Fibroblast of lung (primary cell): Measurements from ENCODE around the gene SEMA4D. TPM values are rescaled to one million over a fixed set of nuclear protein-coding genes. Genes with fewer than 3 reads are reported as not detected.

Experiments used
- DNase-seq, 2 donors: peaks; one replicate each; pipeline versions ENCODE4 v3.0.0 to v3.0.0-alpha.2; 2010; ENCODE audit warnings: low read depth in 2 of 2
- H2AFZ ChIP-seq: 2 replicates; pipeline ENCODE4 v1.5.1; 2012; ENCODE audit warnings: low read length, control low read depth, inconsistent platforms
- H3K27ac ChIP-seq: 2 replicates; pipeline ENCODE4 v1.5.1; 2011; ENCODE audit warnings: low read length, control low read depth; ENCODE audit not compliant: insufficient read depth
- H3K27me3 ChIP-seq: 2 replicates; pipeline ENCODE4 v1.5.1; 2011; ENCODE audit warnings: mild to moderate bottlenecking, low read length; ENCODE audit not compliant: control insufficient read depth, insufficient read depth
- H3K36me3 ChIP-seq: 2 replicates; pipeline ENCODE4 v1.5.1; 2011; ENCODE audit warnings: low read length; ENCODE audit not compliant: control insufficient read depth, insufficient read depth
- H3K4me1 ChIP-seq: 2 replicates; pipeline ENCODE4 v1.5.1; 2011; ENCODE audit warnings: low read length; ENCODE audit not compliant: control insufficient read depth, insufficient read depth; ENCODE audit errors: extremely low read depth
- H3K4me2 ChIP-seq: 2 replicates; pipeline ENCODE4 v1.5.1; 2011; ENCODE audit warnings: low read length, control low read depth; ENCODE audit not compliant: insufficient read depth; ENCODE audit errors: extremely low read depth
- H3K4me3 ChIP-seq, 4 experiments: fragments of 200-600 bp in 1 of 4; sonication (generic) in 1 of 4; replicated peaks in 1 of 4; 2 replicates each; pipeline ENCODE4 v1.5.1; 2011 to 2016; ENCODE audit warnings: low read length in 4 of 4, low read depth in 3 of 4, mild to moderate bottlenecking in 3 of 4, control low read depth in 2 of 4, inconsistent platforms in 1 of 4, mixed read lengths in 1 of 4; ENCODE audit not compliant: insufficient read depth in 1 of 4; ENCODE audit errors: control extremely low read depth in 1 of 4
- H3K79me2 ChIP-seq: 2 replicates; pipeline ENCODE4 v1.5.1; 2012; ENCODE audit warnings: mild to moderate bottlenecking, low read length, inconsistent platforms; ENCODE audit not compliant: control insufficient read depth, insufficient read depth
- H3K9ac ChIP-seq: 2 replicates; pipeline ENCODE4 v1.5.1; 2011; ENCODE audit warnings: mild to moderate bottlenecking, low read length, control low read depth; ENCODE audit not compliant: insufficient read depth
- H3K9me3 ChIP-seq: 2 replicates; pipeline ENCODE4 v1.5.1; 2012; ENCODE audit warnings: low read depth, low read length; ENCODE audit not compliant: control insufficient read depth, insufficient read depth
- H4K20me1 ChIP-seq: 2 replicates; pipeline ENCODE4 v1.5.1; 2011; ENCODE audit warnings: low read length; ENCODE audit not compliant: control insufficient read depth, insufficient read depth; ENCODE audit errors: extremely low read depth
- CTCF ChIP-seq, 2 donors: IDR thresholded peaks in 1 of 2; conservative IDR thresholded peaks in 1 of 2; 1 replicate in 1 of 2; 2 replicates in 1 of 2; pipeline ENCODE4 v1.5.1; 2011 to 2012; ENCODE audit warnings: low read length in 2 of 2, control low read depth in 1 of 2, inconsistent platforms in 1 of 2, low read depth in 1 of 2, mild to moderate bottlenecking in 1 of 2
- EZH2 ChIP-seq: IDR thresholded peaks from 2 replicates; pipeline ENCODE4 v1.5.1; 2012; ENCODE audit warnings: low read length, control low read depth, mild to moderate bottlenecking; ENCODE audit errors: missing control alignments
- polyA plus RNA-seq, 2 donors: library from polyadenylated mRNA; depleted of rRNA in 1 of 2; stranded (reverse) in 1 of 2; unstranded in 1 of 2; fragments of >200 nt; gene quantifications; 2 replicates each; pipeline ENCODE4 v1.2.1, GENCODE V29; 2011 to 2012; ENCODE audit warnings: missing spikeins in 1 of 2
- total RNA-seq: library from RNA; depleted of rRNA; stranded (reverse); fragments of >200 nt; gene quantifications from 2 replicates; pipeline ENCODE4 v1.2.1, GENCODE V29; 2014

SEMA4D gene
- total and polyA plus RNA-seq, 2 donors (not counting 1 experiment from before 2014, with no cell fraction given) = 0.67 to 2.6 TPM

- Histone ChIP-seq H3K4me1 (no peaks in the 10 kb centered on the region), H3K36me3 (peaks cover 11% of the 10 kb centered on the region), H4K20me1 (no peaks in the 10 kb centered on the region), H3K9ac (no peak overlapping the region), H3K27me3 (no peaks in the 10 kb centered on the region), H3K79me2 (peaks cover under 1% of the 10 kb centered on the region), H3K9me3 (no peaks in the 10 kb centered on the region), H3K4me3 (no peak overlapping the region), H3K4me2 (no peak overlapping the region), H3K27ac (no peak overlapping the region), H2AFZ (no peak overlapping the region)
- DNase-seq = no peak
- TF ChIP-seq CTCF (conservative IDR thresholded peaks at IDR 0.05 in 1 of 2, IDR thresholded peaks at IDR 0.05 in 1 of 2; ENCODE audit: low read depth in 1 of 2, low read length in 2 of 2) (no peak), EZH2 (no peak)
These were observed 168.0 kb downstream of the SEMA4D start for GRCh38 chr9:89329917-89330316.

- peak in 1 of 2 donors; percentile 35 for DNase-seq
- Histone ChIP-seq H3K9me3 (no peaks in the 10 kb centered on the region), H3K27ac (no peak overlapping the region)
These were observed 169.8 kb downstream of the SEMA4D start for GRCh38 chr9:89328064-89328463.

GRCh38 chr9:89325733-89326132 lies 172.2 kb downstream of the SEMA4D start:
- Histone ChIP-seq H3K36me3 (peaks cover 4% of the 10 kb centered on the region), H3K9me3 (no peaks in the 10 kb centered on the region), H3K4me1 (no peaks in the 10 kb centered on the region), H3K9ac (no peak overlapping the region), H2AFZ (no peak overlapping the region), H3K4me3 (no peak overlapping the region), H3K4me2 (no peak overlapping the region), H3K79me2 (peaks cover 20% of the 10 kb centered on the region), H3K27ac (no peak overlapping the region), H3K27me3 (no peaks in the 10 kb centered on the region), H4K20me1 (peaks cover 2% of the 10 kb centered on the region)
- no peak for DNase-seq
- TF ChIP-seq EZH2 (no peak), CTCF (conservative IDR thresholded peaks at IDR 0.05 in 1 of 2, IDR thresholded peaks at IDR 0.05 in 1 of 2; ENCODE audit: low read depth in 1 of 2, low read length in 2 of 2) (no peak)

More at GRCh38 chr9:89328064-89328463, 169.8 kb downstream of the SEMA4D start:
- H2AFZ ChIP-seq = no peak overlapping the region
- no peaks in the 10 kb centered on the region for H4K20me1 ChIP-seq
- H3K9ac ChIP-seq = no peak overlapping the region
- no peaks in the 10 kb centered on the region for H3K4me1 ChIP-seq
- H3K27me3 ChIP-seq = no peaks in the 10 kb centered on the region
- peaks cover 11% of the 10 kb centered on the region for H3K79me2 ChIP-seq
- H3K4me3 ChIP-seq = no peak overlapping the region
- H3K36me3 ChIP-seq = peaks cover 5% of the 10 kb centered on the region
- no peak overlapping the region for H3K4me2 ChIP-seq
- no peak for TF ChIP-seq EZH2
- no peak for TF ChIP-seq CTCF (conservative IDR thresholded peaks at IDR 0.05 in 1 of 2, IDR thresholded peaks at IDR 0.05 in 1 of 2; ENCODE audit: low read depth in 1 of 2, low read length in 2 of 2)
